ENCODE results near the gene ENOX1.

Gene ENOX1

DNA sequence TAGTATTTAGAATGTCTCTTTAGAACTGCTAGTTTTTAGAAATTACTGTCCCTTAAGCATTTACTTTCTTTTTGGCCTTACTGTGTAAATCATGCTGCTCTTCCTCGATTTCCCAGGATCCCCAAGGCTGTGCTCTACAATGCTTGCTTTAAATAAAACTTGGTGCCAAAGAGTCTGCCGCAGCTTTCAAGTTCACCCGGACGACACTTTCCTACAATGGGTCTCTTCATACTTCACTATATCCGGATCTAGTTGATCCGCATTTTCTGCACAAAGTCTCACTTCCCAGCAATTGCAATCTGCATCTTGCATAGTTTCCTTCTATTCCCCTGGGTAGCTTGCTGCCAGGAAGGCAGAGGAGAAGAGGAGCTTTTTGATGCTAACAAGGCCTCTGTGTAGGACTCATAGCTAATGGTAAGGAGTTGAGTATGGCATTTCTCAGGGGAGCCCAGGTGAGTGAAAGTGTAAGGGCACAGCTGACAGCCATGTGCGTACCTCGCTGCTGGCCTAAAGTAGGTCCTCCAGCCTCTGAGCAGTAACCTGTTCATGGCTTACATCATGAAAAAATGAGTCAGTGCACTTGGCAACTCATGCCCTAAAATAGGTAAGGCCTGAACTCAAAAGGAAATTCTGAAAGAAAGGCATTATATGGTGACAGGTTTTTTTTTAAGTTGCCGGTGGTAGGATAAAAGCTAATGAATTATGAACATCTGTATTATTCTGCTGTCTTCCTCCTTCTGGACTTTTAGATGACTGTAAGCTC, 101.6 kb downstream of the ENOX1 start:
- H3K4me2 ChIP-seq (ENCODE audit: insufficient read depth, low read length), result no peak overlapping the region
- no peaks in the 10 kb centered on the region for H4K20me1 ChIP-seq (ENCODE audit: insufficient read depth, low read length)
- no peak overlapping the region for H2AFZ ChIP-seq (ENCODE audit: low read depth, low read length)
- H3K27ac ChIP-seq (ENCODE audit: low read length), result no peak overlapping the region
- DNase-seq (no peak), ATAC-seq (ENCODE audit: insufficient read depth, low read depth) (no peak)
- no peaks in the 10 kb centered on the region for H3K9me3 ChIP-seq (ENCODE audit: insufficient read depth, low read length, severe bottlenecking)
- no peak overlapping the region for H3K4me3 ChIP-seq (ENCODE audit: low read depth in 1 of 2, low read length in 2 of 2)
- H3K4me1 ChIP-seq (ENCODE audit: insufficient read depth, low read length), result no peaks in the 10 kb centered on the region
- no peak overlapping the region for H3K9ac ChIP-seq (ENCODE audit: low read depth, low read length)
- H3K79me2 ChIP-seq (ENCODE audit: insufficient read depth, low read length), result no peaks in the 10 kb centered on the region
- no peaks in the 10 kb centered on the region for H3K36me3 ChIP-seq (ENCODE audit: insufficient read depth, low read length)
- TF ChIP-seq EZH2 (IDR thresholded peaks at IDR 0.05; ENCODE audit: borderline replicate concordance, low read depth, low read length, severe bottlenecking), result no peak
- TF ChIP-seq, protein P1, sequence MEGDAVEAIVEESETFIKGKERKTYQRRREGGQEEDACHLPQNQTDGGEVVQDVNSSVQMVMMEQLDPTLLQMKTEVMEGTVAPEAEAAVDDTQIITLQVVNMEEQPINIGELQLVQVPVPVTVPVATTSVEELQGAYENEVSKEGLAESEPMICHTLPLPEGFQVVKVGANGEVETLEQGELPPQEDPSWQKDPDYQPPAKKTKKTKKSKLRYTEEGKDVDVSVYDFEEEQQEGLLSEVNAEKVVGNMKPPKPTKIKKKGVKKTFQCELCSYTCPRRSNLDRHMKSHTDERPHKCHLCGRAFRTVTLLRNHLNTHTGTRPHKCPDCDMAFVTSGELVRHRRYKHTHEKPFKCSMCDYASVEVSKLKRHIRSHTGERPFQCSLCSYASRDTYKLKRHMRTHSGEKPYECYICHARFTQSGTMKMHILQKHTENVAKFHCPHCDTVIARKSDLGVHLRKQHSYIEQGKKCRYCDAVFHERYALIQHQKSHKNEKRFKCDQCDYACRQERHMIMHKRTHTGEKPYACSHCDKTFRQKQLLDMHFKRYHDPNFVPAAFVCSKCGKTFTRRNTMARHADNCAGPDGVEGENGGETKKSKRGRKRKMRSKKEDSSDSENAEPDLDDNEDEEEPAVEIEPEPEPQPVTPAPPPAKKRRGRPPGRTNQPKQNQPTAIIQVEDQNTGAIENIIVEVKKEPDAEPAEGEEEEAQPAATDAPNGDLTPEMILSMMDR (IDR thresholded peaks at IDR 0.05; ENCODE audit: borderline replicate concordance, extremely low read depth, low read length, poor library complexity, severe bottlenecking), result no peak
- peaks cover 2% of the 10 kb centered on the region for H3K27me3 ChIP-seq (ENCODE audit: insufficient read depth, low read length, poor library complexity)

DNA sequence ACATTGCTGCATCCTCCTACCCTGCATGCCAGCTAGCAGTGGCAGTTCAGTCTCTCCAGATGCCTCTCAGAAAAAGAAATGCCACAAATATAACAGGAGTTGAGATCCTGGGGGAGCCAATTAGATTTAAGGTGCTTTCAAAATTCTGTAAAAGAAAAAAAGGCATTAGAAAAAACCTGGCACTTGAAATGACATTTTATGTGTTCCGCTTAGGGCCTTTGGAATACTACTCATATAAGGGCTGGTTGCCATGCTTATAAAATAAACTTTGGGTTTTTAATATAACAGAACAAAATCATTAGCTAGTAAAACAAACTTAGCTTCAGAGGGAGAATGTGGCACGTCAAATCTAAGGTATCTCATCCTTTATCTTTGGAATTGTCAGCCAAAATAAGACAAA, 104.1 kb downstream of the ENOX1 start:
- TF ChIP-seq EZH2 (IDR thresholded peaks at IDR 0.05; ENCODE audit: borderline replicate concordance, low read depth, low read length, severe bottlenecking), result no peak
- TF ChIP-seq, protein P1 (IDR thresholded peaks at IDR 0.05; ENCODE audit: borderline replicate concordance, extremely low read depth, low read length, poor library complexity, severe bottlenecking), result no peak
- Histone ChIP-seq H4K20me1 (ENCODE audit: insufficient read depth, low read length) (no peaks in the 10 kb centered on the region), H3K9me3 (ENCODE audit: insufficient read depth, low read length, severe bottlenecking) (no peaks in the 10 kb centered on the region), H3K9ac (ENCODE audit: low read depth, low read length) (no peak overlapping the region), H3K4me2 (ENCODE audit: insufficient read depth, low read length) (no peak overlapping the region), H2AFZ (ENCODE audit: low read depth, low read length) (no peak overlapping the region), H3K27ac (ENCODE audit: low read length) (no peak overlapping the region), H3K4me3 (ENCODE audit: low read depth in 1 of 2, low read length in 2 of 2) (no peak overlapping the region), H3K4me1 (ENCODE audit: insufficient read depth, low read length) (no peaks in the 10 kb centered on the region), H3K27me3 (ENCODE audit: insufficient read depth, low read length, poor library complexity) (peaks cover 5% of the 10 kb centered on the region), H3K79me2 (ENCODE audit: insufficient read depth, low read length) (no peaks in the 10 kb centered on the region), H3K36me3 (ENCODE audit: insufficient read depth, low read length) (no peaks in the 10 kb centered on the region)
- ATAC-seq (ENCODE audit: insufficient read depth, low read depth) (no peak), DNase-seq (no peak)

DNA sequence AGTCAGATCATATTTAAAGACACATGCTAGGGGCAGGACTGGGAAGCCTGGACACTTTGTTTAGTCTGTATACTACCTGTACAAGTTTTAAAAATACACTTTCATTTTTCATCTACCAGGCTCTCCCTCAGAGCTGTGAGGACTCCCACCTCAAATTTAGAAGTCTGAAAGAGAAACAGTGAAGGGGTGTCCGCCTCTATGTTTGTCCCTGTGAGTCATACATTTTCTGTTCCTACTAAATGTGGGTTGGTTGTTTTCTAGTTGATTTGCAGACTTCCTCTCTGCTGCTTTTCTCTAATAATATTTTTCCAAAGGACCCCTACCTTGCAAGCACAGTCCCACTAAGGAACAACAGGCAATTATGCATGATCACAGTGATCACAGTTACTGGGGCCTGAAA, 110.5 kb downstream of the ENOX1 start:
- Histone ChIP-seq H3K9ac (ENCODE audit: low read depth, low read length) (no peak overlapping the region), H2AFZ (ENCODE audit: low read depth, low read length) (no peak overlapping the region), H3K79me2 (ENCODE audit: insufficient read depth, low read length) (no peaks in the 10 kb centered on the region), H3K27me3 (ENCODE audit: insufficient read depth, low read length, poor library complexity) (peaks cover 5% of the 10 kb centered on the region), H3K9me3 (ENCODE audit: insufficient read depth, low read length, severe bottlenecking) (no peaks in the 10 kb centered on the region), H3K36me3 (ENCODE audit: insufficient read depth, low read length) (no peaks in the 10 kb centered on the region), H4K20me1 (ENCODE audit: insufficient read depth, low read length) (no peaks in the 10 kb centered on the region), H3K4me1 (ENCODE audit: insufficient read depth, low read length) (no peaks in the 10 kb centered on the region), H3K4me3 (ENCODE audit: low read depth in 1 of 2, low read length in 2 of 2) (no peak overlapping the region), H3K4me2 (ENCODE audit: insufficient read depth, low read length) (no peak overlapping the region), H3K27ac (ENCODE audit: low read length) (no peak overlapping the region)
- ATAC-seq (ENCODE audit: insufficient read depth, low read depth) (no peak), DNase-seq (no peak)
- TF ChIP-seq, protein P1 (IDR thresholded peaks at IDR 0.05; ENCODE audit: borderline replicate concordance, extremely low read depth, low read length, poor library complexity, severe bottlenecking), result no peak
- no peak for TF ChIP-seq EZH2 (IDR thresholded peaks at IDR 0.05; ENCODE audit: borderline replicate concordance, low read depth, low read length, severe bottlenecking)
